Karpas-422 (cell line): ENCODE results near the gene ASCL4. TPM values are rescaled to one million over a fixed set of nuclear protein-coding genes. Genes with fewer than 3 reads are reported as not detected.
"Not testable (repeated sequence)": the region's sequence is repeated elsewhere in the genome, so short reads cannot be mapped to it uniquely, and the experiment has no call there.

ENCODE experiments used
- DNase-seq: peaks from one replicate; pipeline ENCODE4 v3.0.0-alpha.2; 2015
- H2AFZ ChIP-seq: fragments of 200-600 bp; sonication (generic); 2 replicates; pipeline ENCODE4 v1.6.1; 2014; ENCODE audit warnings: antibody characterized with exemption, low read length, mixed read lengths
- H3K27ac ChIP-seq: fragments of 200-600 bp; sonication (generic); 2 replicates; pipeline ENCODE4 v1.5.1; 2014; ENCODE audit warnings: mild to moderate bottlenecking, low read length, moderate library complexity
- H3K27me3 ChIP-seq: fragments of 200-600 bp; sonication (generic); 2 replicates; pipeline ENCODE4 v1.6.1; 2014; ENCODE audit warnings: low read length, mixed read lengths
- H3K36me3 ChIP-seq: fragments of 200-600 bp; sonication (generic); 2 replicates; pipeline ENCODE4 v1.6.1; 2014; ENCODE audit warnings: low read length, mixed read lengths; ENCODE audit not compliant: insufficient read depth
- H3K4me1 ChIP-seq: fragments of 200-600 bp; sonication (generic); 2 replicates; pipeline ENCODE4 v1.6.1; 2014; ENCODE audit warnings: mild to moderate bottlenecking, low read length, mixed read lengths
- H3K4me2 ChIP-seq: fragments of 200-600 bp; sonication (generic); 2 replicates; pipeline ENCODE4 v1.6.1; 2014; ENCODE audit warnings: low read length, low read depth, mild to moderate bottlenecking; ENCODE audit not compliant: poor library complexity, severe bottlenecking
- H3K4me3 ChIP-seq: fragments of 200-600 bp; sonication (generic); 2 replicates; pipeline ENCODE4 v1.5.1; 2014; ENCODE audit warnings: mild to moderate bottlenecking, antibody characterized with exemption, low read length, mixed read lengths
- H3K79me2 ChIP-seq: fragments of 200-600 bp; sonication (generic); 2 replicates; pipeline ENCODE4 v1.6.1; 2014; ENCODE audit warnings: mild to moderate bottlenecking, low read length, mixed read lengths
- H3K9ac ChIP-seq: fragments of 200-600 bp; sonication (generic); 2 replicates; pipeline ENCODE4 v1.6.0; 2014; ENCODE audit warnings: low read length
- H3K9me2 ChIP-seq: fragments of 200-600 bp; sonication (generic), shearing (Covaris generic); replicated peaks from 2 replicates; pipeline ENCODE4 v1.6.0; 2014; ENCODE audit warnings: mild to moderate bottlenecking, low read length, moderate library complexity; ENCODE audit not compliant: insufficient read depth
- H3K9me3 ChIP-seq: fragments of 300-700, 200-600 bp; sonication (generic); 2 replicates; pipeline ENCODE4 v1.6.1; 2014; ENCODE audit warnings: low read length, mixed read lengths
- H4K20me1 ChIP-seq: fragments of 200-600 bp; sonication (generic); 2 replicates; pipeline ENCODE4 v1.6.1; 2014; ENCODE audit warnings: mild to moderate bottlenecking, antibody characterized with exemption, low read length, low read depth; ENCODE audit not compliant: insufficient read depth
- total RNA-seq: library from RNA; depleted of rRNA; stranded (reverse); fragments of >200 nt; shearing (Covaris generic); gene quantifications from 2 replicates; pipeline ENCODE4 v1.2.3, GENCODE V29; 2014; ENCODE audit warnings: low replicate concordance; rRNA removed

Gene ASCL4
- not detected in 2 replicates for total RNA-seq

- no peak for DNase-seq
- H3K79me2 ChIP-seq: no peaks in the 10 kb centered on the region
- no peaks in the 10 kb centered on the region for H3K9me2 ChIP-seq
- H3K27ac ChIP-seq: no peak within 1 kb of the TSS
- H3K9me3 ChIP-seq: no peaks in the 10 kb centered on the region
- H3K4me3 ChIP-seq: no peak within 1 kb of the TSS
- H3K4me1 ChIP-seq: no peaks in the 10 kb centered on the region
- no peak within 1 kb of the TSS for H3K4me2 ChIP-seq
- no peaks in the 10 kb centered on the region for H4K20me1 ChIP-seq
- no peaks in the 10 kb centered on the region for H3K27me3 ChIP-seq
- H2AFZ ChIP-seq: no peak within 1 kb of the TSS
- no peak within 1 kb of the TSS for H3K9ac ChIP-seq
- H3K36me3 ChIP-seq: no peaks in the 10 kb centered on the region
Measured at GRCh38 chr12:107774349-107775029, at the start of gene ASCL4. TSS of gene ASCL4 (plus strand) at chr12:107774704. CDS start at chr12:107775219, 515 bp downstream.

DNA sequence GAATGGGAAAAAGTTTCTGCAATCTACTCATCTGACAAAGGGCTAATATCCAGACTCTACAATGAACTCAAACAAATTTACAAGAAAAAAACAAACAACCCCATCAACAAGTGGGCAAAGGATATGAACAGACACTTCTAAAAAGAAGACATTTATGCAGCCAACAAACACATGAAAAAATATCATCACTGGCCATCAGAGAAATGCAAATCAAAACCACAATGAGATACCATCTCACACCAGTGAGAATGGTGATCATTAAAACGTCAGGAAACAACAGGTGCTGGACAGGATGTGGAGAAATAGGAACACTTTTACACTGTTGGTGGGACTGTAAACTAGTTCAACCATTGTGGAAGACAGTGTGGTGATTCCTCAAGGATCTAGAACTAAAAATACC lies 47.2 kb upstream of the ASCL4 start:
- H3K4me1 ChIP-seq, H3K27ac ChIP-seq, H2AFZ ChIP-seq, H3K9me3 ChIP-seq, H4K20me1 ChIP-seq, H3K4me2 ChIP-seq, H3K27me3 ChIP-seq, H3K4me3 ChIP-seq, H3K9me2 ChIP-seq, H3K36me3 ChIP-seq, H3K9ac ChIP-seq, H3K79me2 ChIP-seq, DNase-seq: not testable (repeated sequence)

DNA sequence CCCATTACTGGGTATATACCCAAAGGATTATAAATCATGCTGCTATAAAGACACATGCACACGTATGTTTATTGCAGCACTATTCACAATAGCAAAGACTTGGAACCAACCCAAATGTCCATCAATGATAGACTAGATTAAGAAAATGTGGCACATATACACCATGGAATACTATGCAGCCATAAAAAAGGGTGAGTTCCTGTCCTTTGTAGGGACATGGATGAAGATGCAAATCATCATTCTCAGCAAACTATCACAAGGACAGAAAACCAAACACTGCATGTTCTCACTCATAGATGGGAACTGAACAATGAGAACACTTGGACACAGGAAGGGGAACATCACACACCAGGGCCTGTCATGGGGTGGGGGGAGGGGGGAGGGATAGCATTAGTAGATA lies 46.8 kb upstream of the ASCL4 start:
- H3K79me2 ChIP-seq, DNase-seq, H4K20me1 ChIP-seq, H3K27ac ChIP-seq, H3K27me3 ChIP-seq, H3K9ac ChIP-seq, H3K9me2 ChIP-seq, H3K36me3 ChIP-seq, H3K4me1 ChIP-seq, H3K4me3 ChIP-seq, H3K9me3 ChIP-seq, H2AFZ ChIP-seq, H3K4me2 ChIP-seq: not testable (repeated sequence)

DNA sequence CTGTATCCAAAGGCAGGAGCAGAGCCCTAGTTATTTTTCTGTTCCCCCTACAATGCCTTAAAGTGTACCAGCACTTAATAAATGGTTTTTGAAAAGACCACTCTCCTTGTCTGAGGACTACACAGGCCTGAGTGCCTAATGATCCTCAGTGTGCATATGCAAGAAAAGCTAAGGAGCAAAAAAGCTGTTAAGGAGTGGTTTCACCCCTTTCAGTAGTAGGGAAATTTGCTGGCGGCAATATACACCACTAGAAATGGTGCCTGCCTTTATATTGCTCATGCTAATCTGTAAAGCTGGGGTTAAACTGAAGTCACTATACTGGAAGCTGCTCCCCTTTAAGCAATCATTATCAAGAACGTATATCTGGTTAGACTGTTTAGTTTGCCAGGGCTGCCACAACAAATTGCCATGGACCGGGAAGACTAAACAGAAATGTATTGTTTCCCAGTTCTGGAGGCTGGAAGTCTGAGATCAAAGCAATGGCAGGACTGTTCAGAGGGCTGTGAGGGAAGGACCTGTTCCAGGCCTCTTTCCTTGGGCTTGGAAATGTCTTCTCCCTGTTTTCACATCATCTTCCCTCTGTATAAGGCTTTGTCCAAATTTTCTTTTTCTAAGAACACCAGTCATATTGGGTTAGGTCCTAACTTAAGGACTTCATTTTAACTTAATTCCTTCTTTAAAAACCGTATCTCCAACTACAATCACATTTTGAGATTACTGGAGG lies 43.7 kb upstream of the ASCL4 start:
- no peaks in the 10 kb centered on the region for H3K27me3 ChIP-seq
- no peaks in the 10 kb centered on the region for H3K79me2 ChIP-seq
- no peak overlapping the region for H3K4me2 ChIP-seq
- no peak overlapping the region for H3K9ac ChIP-seq
- H4K20me1 ChIP-seq: no peaks in the 10 kb centered on the region
- H3K4me1 ChIP-seq: no peaks in the 10 kb centered on the region
- H3K4me3 ChIP-seq: no peak overlapping the region
- DNase-seq: no peak
- H2AFZ ChIP-seq: no peak overlapping the region
- no peaks in the 10 kb centered on the region for H3K9me2 ChIP-seq
- no peaks in the 10 kb centered on the region for H3K9me3 ChIP-seq
- H3K36me3 ChIP-seq: peaks cover 24% of the 10 kb centered on the region
- no peak overlapping the region for H3K27ac ChIP-seq

- DNase-seq: no peak
- H3K4me2 ChIP-seq: no peak overlapping the region
- H3K27ac ChIP-seq: no peak overlapping the region
- H4K20me1 ChIP-seq: no peaks in the 10 kb centered on the region
- no peaks in the 10 kb centered on the region for H3K9me2 ChIP-seq
- H3K9ac ChIP-seq: no peak overlapping the region
- peaks cover 30% of the 10 kb centered on the region for H3K36me3 ChIP-seq
- H3K4me1 ChIP-seq: no peaks in the 10 kb centered on the region
- no peaks in the 10 kb centered on the region for H3K9me3 ChIP-seq
- no peak overlapping the region for H2AFZ ChIP-seq
- H3K79me2 ChIP-seq: peaks cover under 1% of the 10 kb centered on the region; the same call in 1 of the 2 replicates
- no peaks in the 10 kb centered on the region for H3K27me3 ChIP-seq
- H3K4me3 ChIP-seq: no peak overlapping the region
Measured at GRCh38 chr12:107731366-107731765, 43.1 kb upstream of the ASCL4 start.

DNA sequence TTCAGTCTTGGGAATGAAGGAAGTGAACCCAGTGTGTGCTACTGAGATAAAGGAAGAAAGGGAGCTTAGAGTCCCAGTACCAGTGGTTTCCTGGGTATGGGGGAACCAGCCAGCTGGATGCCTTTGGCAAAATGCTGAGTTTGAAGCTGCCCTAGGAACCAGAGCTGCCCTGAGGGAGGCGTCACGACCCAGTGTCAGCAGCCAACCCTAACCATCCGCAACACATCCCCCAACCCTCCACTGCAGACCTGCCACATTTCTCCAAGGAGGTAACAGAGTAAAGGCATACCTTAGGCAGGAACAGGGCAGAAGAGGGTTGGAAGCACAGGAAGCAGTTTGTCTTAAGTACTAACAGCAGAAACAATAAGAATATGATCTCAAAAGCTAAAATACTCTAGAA lies 42.1 kb upstream of the ASCL4 start:
- Histone ChIP-seq H3K27me3 (no peaks in the 10 kb centered on the region), H3K4me2 (no peak overlapping the region), H3K4me1 (peaks cover 8% of the 10 kb centered on the region), H3K79me2 (peaks cover 6% of the 10 kb centered on the region; the same call in 1 of the 2 replicates), H3K9me2 (no peaks in the 10 kb centered on the region), H3K9ac (no peak overlapping the region), H3K4me3 (no peak overlapping the region), H4K20me1 (no peaks in the 10 kb centered on the region), H3K36me3 (peaks cover 35% of the 10 kb centered on the region), H2AFZ (no peak overlapping the region), H3K27ac (no peak overlapping the region), H3K9me3 (no peaks in the 10 kb centered on the region)
- DNase-seq: no peak

GRCh38 chr12:107734139-107734538 lies 40.4 kb upstream of the ASCL4 start:
- Histone ChIP-seq H3K9me2 (no peaks in the 10 kb centered on the region), H2AFZ (no peak overlapping the region), H3K4me3 (no peak overlapping the region), H3K27me3 (no peaks in the 10 kb centered on the region), H3K4me2 (no peak overlapping the region), H3K27ac (no peak overlapping the region), H3K79me2 (peaks cover 12% of the 10 kb centered on the region), H3K36me3 (peaks cover 51% of the 10 kb centered on the region), H3K9me3 (no peaks in the 10 kb centered on the region), H3K4me1 (peaks cover 19% of the 10 kb centered on the region), H3K9ac (no peak overlapping the region), H4K20me1 (no peaks in the 10 kb centered on the region)
- no peak for DNase-seq

DNA sequence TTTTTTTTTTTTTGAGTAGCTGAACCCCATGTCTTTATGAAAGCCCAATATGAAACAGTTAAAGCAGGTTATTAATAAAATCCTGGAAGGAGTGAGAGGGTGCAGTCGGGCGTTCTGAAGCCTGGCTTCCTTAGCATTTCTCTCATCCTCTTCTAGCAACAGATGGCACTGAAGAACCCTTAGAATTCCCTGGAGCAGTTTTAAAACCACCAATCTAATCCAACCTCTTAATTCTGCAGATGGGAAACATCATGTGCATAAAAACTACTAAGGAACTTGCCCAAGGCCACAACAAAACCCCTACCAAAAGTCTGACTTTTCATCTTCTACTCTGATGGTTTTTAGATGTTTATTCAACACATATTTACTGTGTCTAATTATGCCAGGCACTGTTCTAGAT lies 38.7 kb upstream of the ASCL4 start:
- Histone ChIP-seq H3K4me2 (no peak overlapping the region), H3K36me3 (peaks cover 66% of the 10 kb centered on the region), H3K27me3 (no peaks in the 10 kb centered on the region), H3K9ac (no peak overlapping the region), H2AFZ (no peak overlapping the region), H3K9me2 (no peaks in the 10 kb centered on the region), H3K27ac (no peak overlapping the region), H3K4me3 (no peak overlapping the region), H4K20me1 (no peaks in the 10 kb centered on the region), H3K4me1 (peaks cover 19% of the 10 kb centered on the region), H3K9me3 (no peaks in the 10 kb centered on the region), H3K79me2 (peaks cover 17% of the 10 kb centered on the region)
- no peak for DNase-seq
